Choroid plexus epithelial cell (primary cell): ENCODE data around the gene POLRMT.

Source experiments
- DNase-seq: peaks from one replicate; pipeline ENCODE4 v3.0.0-alpha.2; 2010; ENCODE audit warnings: low read depth
- H3K4me3 ChIP-seq: 2 replicates; pipeline ENCODE4 v1.5.1; 2011; ENCODE audit warnings: low read depth, mild to moderate bottlenecking, control low read depth, low read length, moderate library complexity
- CTCF ChIP-seq: conservative IDR thresholded peaks from 2 replicates; pipeline ENCODE4 v1.5.1; 2011; ENCODE audit warnings: low read depth, mild to moderate bottlenecking, control low read depth, inconsistent platforms, low read length, moderate library complexity

The POLRMT gene

GRCh38 chr19:661427-662196 is 28.3 kb upstream of the POLRMT start:
- peak overlapping the region; percentile 84 for H3K4me3 ChIP-seq
- no peak for TF ChIP-seq CTCF
- DNase-seq: peak; percentile 32

GRCh38 chr19:660793-661426 is 27.6 kb upstream of the POLRMT start:
- peak overlapping the region; percentile 84 for H3K4me3 ChIP-seq
- DNase-seq: no peak
- no peak for TF ChIP-seq CTCF

- TF ChIP-seq CTCF: no peak
- no peak for DNase-seq
- no peak overlapping the region for H3K4me3 ChIP-seq
These were observed 25.8 kb upstream of the POLRMT start for GRCh38 chr19:658916-659839.

- no peak for TF ChIP-seq CTCF
- no peak overlapping the region for H3K4me3 ChIP-seq
- DNase-seq: no peak
These were observed 24.9 kb upstream of the POLRMT start for GRCh38 chr19:658059-658839.

GRCh38 chr19:657611-658010 is 24.3 kb upstream of the POLRMT start:
- TF ChIP-seq CTCF: no peak
- H3K4me3 ChIP-seq: no peak overlapping the region
- DNase-seq: no peak

GRCh38 chr19:656751-657559 is 23.6 kb upstream of the POLRMT start:
- TF ChIP-seq CTCF: peak; percentile 25
- no peak overlapping the region for H3K4me3 ChIP-seq
- DNase-seq: no peak
